GM18526 (cell line): ENCODE measurements around the gene SLC30A10.

Experiments
- POLR2A ChIP-seq: IDR thresholded peaks from 3 replicates; pipeline ENCODE4 v1.6.1; 2011; ENCODE audit not compliant: insufficient read length; ENCODE audit errors: extremely low read depth

Gene SLC30A10

DNA sequence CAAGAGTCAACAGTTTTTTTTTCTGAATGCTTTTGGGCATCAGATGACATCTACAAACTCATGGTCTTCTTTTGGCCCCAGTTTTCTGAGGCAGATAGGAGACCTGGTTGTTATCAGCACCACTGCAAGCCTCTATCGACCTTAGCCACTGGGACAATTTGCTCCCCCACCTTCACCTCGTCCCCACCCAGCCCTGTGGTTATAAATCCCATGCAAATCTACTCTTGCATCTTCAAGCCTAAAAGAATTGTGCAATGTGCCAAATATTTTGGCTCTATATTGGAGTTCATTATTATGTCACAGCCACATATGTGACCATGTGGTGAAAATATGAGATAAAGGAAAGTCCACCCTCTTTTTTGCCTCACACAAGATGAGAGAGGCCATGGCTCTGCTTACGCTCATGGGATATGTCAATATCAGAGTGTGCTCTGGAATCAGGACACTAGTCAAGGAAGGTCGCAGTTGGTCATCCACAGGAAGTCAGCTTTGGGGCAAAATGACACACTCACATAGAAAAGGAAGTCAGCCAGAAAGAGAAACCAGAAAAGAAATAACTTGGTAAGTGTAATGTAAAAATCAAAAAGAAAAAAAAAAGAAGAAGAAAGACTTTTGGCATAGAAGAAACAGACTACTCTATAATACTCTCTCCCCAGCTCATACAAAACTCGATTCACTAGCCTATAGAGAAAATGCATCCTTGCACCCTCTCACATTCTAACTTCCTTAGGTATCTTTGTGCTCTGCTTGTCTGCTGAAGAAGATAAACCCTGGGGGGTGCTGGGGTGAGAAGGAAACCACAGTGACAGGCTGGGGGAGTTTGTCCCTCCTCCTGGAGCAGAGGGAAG, 21.2 kb downstream of the SLC30A10 start:
- no peak for TF ChIP-seq POLR2A

DNA sequence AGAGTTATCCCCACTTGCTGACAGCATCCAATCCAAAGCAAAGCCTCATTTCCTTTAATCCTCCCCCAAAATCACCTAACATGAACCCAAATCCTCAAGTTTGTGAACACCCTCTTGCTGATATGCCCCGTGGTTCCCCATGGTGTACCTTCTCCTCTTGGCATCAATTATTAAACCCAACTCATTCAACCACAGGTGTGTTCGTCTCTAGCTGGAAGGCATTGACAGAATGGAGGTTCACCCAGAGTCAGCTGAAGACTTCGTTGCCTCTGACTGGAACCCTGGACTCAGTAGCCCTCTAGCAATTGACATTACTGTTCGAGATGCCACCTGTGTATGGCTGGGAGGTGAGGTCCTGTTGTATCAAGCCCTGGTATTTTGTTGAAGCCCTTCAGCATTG, 22.8 kb downstream of the SLC30A10 start:
- TF ChIP-seq POLR2A = no peak

DNA sequence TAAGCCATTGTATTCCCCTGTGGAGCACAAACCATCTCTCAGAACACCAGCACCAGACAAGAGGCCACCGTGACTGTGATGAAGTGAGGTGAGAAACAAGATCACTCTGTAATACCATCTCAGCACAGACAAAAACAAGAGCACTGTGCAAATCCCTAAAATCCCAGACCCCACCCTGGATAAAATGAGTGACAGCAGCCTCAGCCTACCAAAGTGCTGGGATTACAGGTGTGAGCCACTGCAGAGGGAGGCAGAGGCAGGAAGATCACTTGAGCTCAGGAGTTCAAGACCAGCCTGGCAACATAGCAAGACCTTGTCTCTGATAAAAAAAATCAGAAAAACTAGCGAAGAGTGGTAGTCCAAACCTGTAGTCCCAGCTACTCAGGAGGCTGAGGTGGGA, 23.4 kb downstream of the SLC30A10 start:
- no peak for TF ChIP-seq POLR2A

DNA sequence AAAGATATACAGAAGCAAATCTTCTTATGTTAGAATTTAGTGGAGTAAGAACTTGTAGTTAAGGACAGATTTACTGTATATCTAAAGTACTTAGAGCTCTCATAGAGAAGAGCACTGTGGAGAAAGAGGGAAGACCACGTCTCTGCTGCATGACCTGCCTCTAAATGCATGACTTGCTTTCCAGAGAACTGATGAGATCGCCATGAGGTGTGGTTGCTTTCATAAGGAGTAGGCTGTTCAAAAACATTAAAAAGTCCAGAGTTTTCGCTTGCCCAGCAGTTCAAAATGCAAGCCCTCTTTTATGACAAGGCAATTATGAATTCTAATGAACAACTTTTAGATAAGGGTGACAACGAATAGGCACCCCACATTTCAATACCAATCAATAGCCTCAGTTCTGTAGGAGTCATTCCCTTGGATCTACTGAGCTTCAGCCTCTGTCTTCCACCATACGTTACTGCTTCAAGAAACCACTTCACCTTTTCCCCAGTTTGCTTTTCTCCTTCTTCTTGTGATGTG, 24.9 kb downstream of the SLC30A10 start:
- no peak for TF ChIP-seq POLR2A

DNA sequence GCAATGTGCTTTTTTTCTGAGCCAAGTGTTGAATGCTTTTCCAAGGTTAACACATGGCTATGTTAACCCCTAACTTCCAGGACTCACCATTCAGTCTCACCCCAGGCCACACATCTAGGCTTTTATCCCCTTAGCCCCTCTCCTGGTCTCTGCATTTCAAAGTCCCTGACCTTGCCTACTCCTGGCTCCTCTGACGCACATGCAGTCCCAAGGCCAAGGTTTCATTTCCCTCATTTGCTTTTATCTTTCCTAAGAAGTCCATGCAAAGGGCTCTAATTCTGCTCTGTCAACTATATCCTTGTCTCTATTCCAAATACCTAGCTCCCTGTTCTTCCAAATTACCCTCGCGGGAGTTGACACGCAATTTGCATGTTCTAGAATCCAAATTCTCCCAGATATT, 25.4 kb downstream of the SLC30A10 start:
- TF ChIP-seq POLR2A = no peak

DNA sequence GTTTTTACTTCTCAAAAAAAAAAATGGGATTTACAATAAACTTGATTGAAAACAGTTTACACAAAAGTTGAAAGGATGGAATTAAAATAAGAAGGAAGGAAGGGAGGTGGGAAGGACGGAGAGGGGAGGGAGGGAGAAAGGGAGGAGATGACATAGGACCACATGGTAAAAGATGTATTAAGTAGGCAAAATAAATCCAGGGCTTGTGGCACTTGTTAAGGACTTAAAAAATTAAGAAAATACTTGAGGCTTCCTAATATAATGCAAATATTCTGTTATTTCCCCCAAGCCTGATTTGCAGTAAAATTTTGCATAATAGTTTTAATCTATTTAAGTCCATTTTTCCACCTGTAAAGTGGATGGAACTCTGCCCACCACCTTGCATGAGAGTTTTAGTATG, 27.5 kb downstream of the SLC30A10 start:
- TF ChIP-seq POLR2A = no peak

DNA sequence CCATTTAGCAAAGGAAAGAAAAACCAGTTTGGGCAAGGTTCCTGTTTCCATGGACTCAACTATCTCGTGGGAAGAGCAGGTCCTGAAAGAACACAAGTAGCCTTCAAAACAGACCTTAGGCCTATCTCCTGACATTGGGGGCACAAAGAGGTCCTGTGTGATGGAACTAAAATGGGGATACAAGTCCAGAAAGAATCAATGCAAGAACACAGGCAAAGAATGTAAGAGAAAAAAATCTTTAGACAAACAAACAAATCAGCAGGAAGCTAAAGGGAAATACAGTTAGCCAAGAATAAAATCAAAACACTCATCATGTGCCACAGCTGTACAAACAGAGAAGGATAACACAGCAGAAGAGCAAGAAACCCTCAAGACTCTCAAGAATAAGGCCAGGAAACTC, 28.2 kb downstream of the SLC30A10 start:
- TF ChIP-seq POLR2A = no peak

DNA sequence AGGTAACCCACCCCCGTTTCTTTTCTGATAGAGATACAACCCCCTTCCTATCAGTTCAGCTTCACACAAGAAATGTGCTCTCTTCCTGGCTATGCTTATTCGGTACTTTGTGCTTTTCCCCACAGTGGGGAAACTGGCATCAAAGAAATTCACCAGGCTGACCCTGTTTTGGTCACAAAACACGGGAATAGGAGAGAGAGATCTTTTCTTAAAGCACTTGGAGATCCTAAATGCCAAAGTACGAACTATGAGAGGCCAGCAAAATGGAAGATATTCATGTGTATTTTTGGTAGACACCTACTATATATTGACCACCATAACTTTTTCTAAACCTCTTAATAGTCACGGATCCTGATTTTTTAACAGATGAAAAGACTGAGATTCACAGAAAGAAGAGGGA, 30.0 kb downstream of the SLC30A10 start:
- TF ChIP-seq POLR2A = no peak

DNA sequence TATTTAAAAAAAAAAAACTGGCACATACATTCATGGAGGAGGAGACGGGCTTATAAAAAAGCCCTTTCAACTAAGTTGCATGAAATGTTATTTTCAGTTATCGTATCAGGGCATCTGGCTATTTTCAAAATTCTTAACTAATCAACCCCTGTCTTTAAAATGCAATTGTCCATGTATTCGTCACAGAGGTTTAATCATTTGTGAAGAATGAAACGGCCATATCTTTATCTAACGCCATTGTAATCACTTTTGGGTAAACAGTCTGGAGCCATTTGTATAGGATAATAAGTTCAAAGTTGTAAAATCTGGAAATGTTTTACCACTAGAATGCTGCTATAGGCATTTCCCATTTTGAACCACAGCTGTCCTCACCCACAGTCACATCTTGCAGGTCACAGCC, 30.4 kb downstream of the SLC30A10 start:
- TF ChIP-seq POLR2A = no peak

DNA sequence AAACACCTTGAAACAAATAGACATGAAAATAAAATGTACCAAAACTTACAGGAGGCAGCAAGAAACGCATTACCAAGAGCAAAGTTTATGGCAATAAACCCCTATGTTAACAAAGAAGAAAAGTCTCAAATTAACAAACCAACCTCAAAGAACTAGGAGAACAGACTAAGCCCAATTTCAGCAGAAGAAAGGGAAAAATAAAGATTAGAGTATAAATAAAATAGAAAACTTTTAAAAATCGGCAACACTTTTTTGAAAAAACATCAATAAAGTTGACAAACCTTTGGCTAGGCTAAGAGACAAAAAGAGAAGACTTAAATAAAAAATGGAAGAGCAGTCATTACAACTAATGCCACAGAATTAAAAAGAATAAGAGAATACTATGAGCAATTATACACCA, 42.7 kb downstream of the SLC30A10 start:
- TF ChIP-seq POLR2A = no peak

DNA sequence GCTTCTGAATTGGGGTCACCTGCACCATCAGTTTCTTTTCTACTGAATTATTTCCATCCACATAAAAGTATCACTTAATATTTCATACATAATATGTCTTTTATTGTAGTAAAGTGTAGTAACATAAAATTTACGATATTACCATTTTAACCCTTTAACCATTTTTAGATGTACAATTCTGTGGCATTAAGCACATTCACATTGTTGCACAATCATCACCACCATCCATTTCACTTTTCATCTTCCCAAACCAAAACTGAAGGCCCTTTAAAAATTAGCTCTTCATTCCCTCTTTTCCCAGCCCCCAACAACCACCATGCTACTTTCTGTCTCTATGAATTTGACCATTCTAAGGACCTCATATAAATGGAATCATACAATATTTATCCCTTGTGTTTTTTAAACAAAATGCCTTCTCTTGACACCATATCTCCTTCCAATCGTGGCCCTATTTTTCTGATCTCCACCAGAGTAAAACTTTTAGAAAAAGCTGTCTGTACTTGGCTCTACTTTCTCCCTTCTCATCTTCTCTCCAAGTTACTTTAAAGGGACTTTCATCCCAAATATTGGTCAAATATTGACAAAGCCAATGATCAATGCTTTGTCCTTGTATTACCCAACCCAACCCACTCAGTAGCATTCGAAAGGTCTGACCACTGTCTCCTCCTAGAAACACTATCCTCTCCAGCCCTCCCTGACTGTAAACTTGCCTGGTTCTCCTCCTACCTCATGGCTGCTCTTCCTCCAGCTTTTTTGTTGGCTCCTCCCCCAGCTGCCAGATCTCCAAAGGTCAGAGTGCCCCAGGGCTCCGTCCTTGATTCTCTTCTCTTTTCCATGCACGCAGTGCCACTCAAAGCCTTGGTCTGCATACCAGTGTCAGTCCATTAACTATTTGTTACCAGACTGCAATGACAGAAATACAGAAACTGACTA, 44.7 kb downstream of the SLC30A10 start:
- TF ChIP-seq POLR2A = no peak

DNA sequence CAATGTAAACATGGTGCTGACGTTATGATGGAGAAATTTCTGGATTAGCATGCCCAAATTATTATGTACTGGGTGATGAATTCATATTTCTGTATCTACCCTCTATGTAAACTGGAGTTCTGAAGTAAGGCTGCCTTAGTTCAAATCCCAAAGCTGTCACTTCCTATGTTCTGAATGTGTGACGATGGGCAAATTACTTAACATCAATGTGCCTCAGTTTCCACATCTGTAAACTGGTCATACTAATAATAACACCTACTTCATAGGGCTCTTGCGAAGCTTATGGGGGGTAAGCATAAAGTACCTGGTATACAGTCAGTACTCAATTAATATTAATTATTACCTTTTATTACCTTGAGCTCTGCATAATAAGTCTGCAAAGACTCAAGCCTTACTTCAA, 45.6 kb downstream of the SLC30A10 start:
- TF ChIP-seq POLR2A = no peak

DNA sequence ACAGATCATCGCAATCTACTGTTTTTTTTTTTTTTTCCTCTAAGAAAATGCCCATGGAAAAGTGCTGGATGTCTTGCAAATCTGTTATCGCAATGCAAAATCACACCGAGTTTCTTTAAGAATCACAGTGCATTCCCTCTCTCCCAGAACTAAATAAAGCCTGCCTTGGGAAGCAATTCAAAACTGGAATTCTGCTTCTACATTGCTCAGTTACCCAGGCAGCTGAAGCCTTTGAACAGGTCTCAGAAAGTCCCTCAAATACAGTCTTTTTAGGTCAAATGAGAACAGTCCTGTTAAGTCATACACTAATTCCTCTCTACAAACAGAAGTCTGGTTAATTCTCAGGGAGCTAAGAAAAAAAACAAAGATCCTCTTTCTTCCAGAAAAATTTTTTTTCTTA, 46.3 kb downstream of the SLC30A10 start:
- no peak for TF ChIP-seq POLR2A

DNA sequence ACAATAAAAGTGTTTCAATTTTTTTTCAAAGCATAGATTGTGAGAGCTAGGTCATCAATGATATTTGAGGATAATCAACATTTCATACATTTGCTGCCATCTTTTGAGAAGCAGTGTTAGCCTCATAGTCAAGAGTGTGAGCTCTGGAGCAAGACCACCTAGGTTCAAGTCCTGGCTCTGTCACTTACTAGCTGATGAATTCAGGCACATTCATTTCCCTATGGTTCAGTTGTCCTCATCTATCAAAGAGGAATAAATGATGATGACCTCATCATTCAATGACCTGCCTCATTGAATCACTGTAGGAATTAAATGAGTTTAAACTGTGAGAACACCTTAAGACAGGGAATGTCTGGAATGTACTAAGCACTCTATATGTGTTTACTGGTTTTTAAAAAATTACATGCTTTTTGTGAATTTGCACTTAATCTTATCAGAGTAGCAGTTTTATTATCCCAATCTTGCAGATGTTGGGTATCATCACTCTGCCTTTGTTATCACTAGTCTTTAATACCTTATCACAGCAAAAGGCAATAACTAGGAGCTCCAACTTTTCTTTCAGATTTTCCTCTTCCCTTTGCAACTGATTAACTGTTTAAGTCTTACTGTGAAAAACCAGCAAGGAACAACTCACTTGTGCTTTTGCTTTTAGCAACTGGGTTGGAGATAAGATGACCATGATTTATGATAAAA, 47.4 kb downstream of the SLC30A10 start:
- no peak for TF ChIP-seq POLR2A

DNA sequence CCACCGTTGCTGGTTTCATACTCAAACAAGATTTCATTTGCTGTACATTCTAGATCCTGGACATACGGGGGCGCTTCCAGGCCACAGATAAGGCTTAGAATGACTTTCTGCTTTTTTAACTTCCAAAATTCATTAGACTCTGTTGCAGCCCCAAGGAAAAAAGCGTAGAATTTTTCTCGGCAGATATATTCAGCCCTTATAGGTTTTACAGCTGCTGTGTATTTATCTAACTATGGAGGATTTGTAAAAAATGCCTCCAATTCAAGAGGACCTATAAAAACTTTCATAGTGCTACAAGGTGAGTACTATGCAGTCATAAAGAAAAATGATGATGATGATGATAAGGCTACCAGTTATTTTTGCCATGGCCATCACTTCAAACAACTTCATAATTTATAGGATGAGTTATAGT, 51.6 kb downstream of the SLC30A10 start:
- TF ChIP-seq POLR2A = no peak

DNA sequence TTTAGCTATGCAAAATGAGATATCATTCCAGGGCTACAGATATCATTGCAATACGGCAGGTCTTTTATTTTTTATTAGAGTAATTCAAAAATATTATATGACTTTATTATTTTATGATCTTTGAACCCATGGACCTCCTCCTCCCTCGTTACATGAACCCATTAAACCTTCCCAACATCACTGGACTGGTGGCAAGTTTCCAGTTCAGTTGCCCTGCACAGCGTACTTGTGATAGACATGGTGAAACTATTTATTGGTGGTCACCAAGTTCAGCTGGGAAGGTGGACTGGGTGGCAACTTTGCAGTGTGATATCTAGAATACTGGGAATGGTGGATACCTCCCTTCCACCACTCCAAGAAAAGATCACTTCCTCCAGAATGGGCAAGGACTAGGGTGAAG, 52.5 kb downstream of the SLC30A10 start:
- no peak for TF ChIP-seq POLR2A
